Right atrium auricular region (tissue), 2 donors: ENCODE results near the gene FOXJ1. TPM values are rescaled to one million over a fixed set of nuclear protein-coding genes. Genes with fewer than 3 reads are reported as not detected.

Source experiments
- DNase-seq: peaks from one replicate; pipeline ENCODE4 v3.0.0-alpha.2; 2019; ENCODE audit warnings: low spot score
- H3K27ac ChIP-seq, 2 donors: fragments of 200-600 bp; sonication (generic); 1 replicate in 1 of 2; 2 replicates in 1 of 2; pipeline ENCODE4 v1.5.1; 2016 to 2019
- H3K27me3 ChIP-seq, 2 donors: fragments of 200-600 bp; sonication (generic); one replicate each; pipeline versions ENCODE4 v1.5.1 to v1.6.0; 2017 to 2019
- H3K36me3 ChIP-seq: fragments of 200-600 bp; sonication (generic); one replicate; pipeline ENCODE4 v1.5.1; 2016
- H3K4me1 ChIP-seq, 2 donors: fragments of 200-600 bp; sonication (generic); one replicate each; pipeline versions ENCODE4 v1.5.1 to v1.6.0; 2017 to 2019
- H3K4me3 ChIP-seq, 2 donors: fragments of 200-600 bp; sonication (generic); 1 replicate in 1 of 2; 2 replicates in 1 of 2; pipeline ENCODE4 v1.5.1; 2017 to 2019; ENCODE audit warnings: mild to moderate bottlenecking in 1 of 2, moderate library complexity in 1 of 2
- H3K9me3 ChIP-seq, 2 donors: fragments of 200-600 bp; sonication (generic); one replicate each; pipeline ENCODE4 v1.5.1; 2019
- CTCF ChIP-seq, 2 donors: fragments of 200-600 bp; sonication (generic); IDR thresholded peaks; one replicate each; pipeline ENCODE4 v1.5.1; 2019; ENCODE audit warnings: antibody characterized with exemption in 2 of 2
- total RNA-seq, 2 donors: library from RNA; depleted of rRNA; stranded (reverse); fragments of >200 nt; gene quantifications; one replicate each; pipeline ENCODE4 v1.1.0, GENCODE V29; 2016

FOXJ1 gene
- total RNA-seq, 2 donors from 2014 or later: not detected

GRCh38 chr17:76173474-76173873 lies 32.4 kb upstream of the FOXJ1 start:
- H3K27ac ChIP-seq: no peak overlapping the region
- TF ChIP-seq CTCF (IDR thresholded peaks at IDR 0.05): no peak
- H3K9me3 ChIP-seq: no peaks in the 10 kb centered on the region

GRCh38 chr17:76171706-76172105 lies 30.7 kb upstream of the FOXJ1 start:
- no peak for DNase-seq
- no peak for TF ChIP-seq CTCF (IDR thresholded peaks at IDR 0.05)
- H3K9me3 ChIP-seq: no peaks in the 10 kb centered on the region
- H3K4me1 ChIP-seq: no peaks in the 10 kb centered on the region
- no peak overlapping the region for H3K4me3 ChIP-seq
- no peak overlapping the region for H3K27ac ChIP-seq
- H3K36me3 ChIP-seq: no peaks in the 10 kb centered on the region
- H3K27me3 ChIP-seq: no peaks in the 10 kb centered on the region

More at GRCh38 chr17:76173474-76173873, 32.4 kb upstream of the FOXJ1 start:
- H3K36me3 ChIP-seq: no peaks in the 10 kb centered on the region
- DNase-seq: no peak
- no peaks in the 10 kb centered on the region for H3K4me1 ChIP-seq
- no peak overlapping the region for H3K4me3 ChIP-seq
- no peaks in the 10 kb centered on the region for H3K27me3 ChIP-seq

GRCh38 chr17:76170114-76170513 lies 29.1 kb upstream of the FOXJ1 start:
- Histone ChIP-seq H3K4me1 (no peaks in the 10 kb centered on the region), H3K36me3 (no peaks in the 10 kb centered on the region), H3K27me3 (no peaks in the 10 kb centered on the region), H3K9me3 (no peaks in the 10 kb centered on the region), H3K27ac (no peak overlapping the region), H3K4me3 (no peak overlapping the region)
- no peak for DNase-seq
- TF ChIP-seq CTCF (IDR thresholded peaks at IDR 0.05): no peak

- Histone ChIP-seq H3K4me1 (no peaks in the 10 kb centered on the region), H3K36me3 (no peaks in the 10 kb centered on the region), H3K27me3 (no peaks in the 10 kb centered on the region), H3K4me3 (no peak overlapping the region), H3K9me3 (no peaks in the 10 kb centered on the region), H3K27ac (no peak overlapping the region)
- DNase-seq: no peak
- no peak for TF ChIP-seq CTCF (IDR thresholded peaks at IDR 0.05)
Observed at GRCh38 chr17:76166906-76167305, 25.9 kb upstream of the FOXJ1 start.

- Histone ChIP-seq H3K4me1 (no peaks in the 10 kb centered on the region), H3K27ac (no peak overlapping the region), H3K4me3 (no peak overlapping the region), H3K9me3 (no peaks in the 10 kb centered on the region), H3K27me3 (no peaks in the 10 kb centered on the region), H3K36me3 (no peaks in the 10 kb centered on the region)
- no peak for TF ChIP-seq CTCF (IDR thresholded peaks at IDR 0.05)
- no peak for DNase-seq
Observed at GRCh38 chr17:76166168-76166567, 25.1 kb upstream of the FOXJ1 start.

- Histone ChIP-seq H3K27me3 (no peaks in the 10 kb centered on the region), H3K27ac (no peak overlapping the region), H3K4me3 (no peak overlapping the region), H3K9me3 (no peaks in the 10 kb centered on the region), H3K36me3 (no peaks in the 10 kb centered on the region), H3K4me1 (no peaks in the 10 kb centered on the region)
- no peak for DNase-seq
- no peak for TF ChIP-seq CTCF (IDR thresholded peaks at IDR 0.05)
Observed at GRCh38 chr17:76164331-76164730, 23.3 kb upstream of the FOXJ1 start.
